SK-N-SH (cell line): ENCODE measurements around the gene NPW. TPM values are rescaled to one million over a fixed set of nuclear protein-coding genes. Genes with fewer than 3 reads are reported as not detected.

ENCODE experiments used
- CTCF ChIA-PET: fragments of 300-600, 350-600 bp; formaldehyde crosslinking; extraction: SDS; loops from one replicate; lab custom pipeline; 2021; lab: Yijun Ruan, JAX
- POLR2A ChIA-PET: fragments of 350-600 bp; sonication (Branson Sonifier 250); formaldehyde crosslinking; extraction: SDS; loops from one replicate; lab custom pipeline; 2020; ENCODE audit warnings: antibody characterized with exemption, inconsistent platforms; lab: Yijun Ruan, JAX
- DNase-seq: peaks from one replicate; pipeline ENCODE4 v3.0.0; 2012
- H2AFZ ChIP-seq: fragments of 200-600 bp; sonication (generic); 2 replicates; pipeline ENCODE4 v1.8.1; 2016; ENCODE audit warnings: antibody characterized with exemption, mild to moderate bottlenecking, low read depth
- H3F3A ChIP-seq: fragments of 200-600 bp; sonication (generic); replicated peaks from 2 replicates; pipeline ENCODE3; 2016; ENCODE audit warnings: antibody characterized with exemption, mild to moderate bottlenecking; ENCODE audit not compliant: insufficient read depth
- H3K27ac ChIP-seq, 2 experiments: fragments of 200-500 bp in 1 of 2; fragments of 200-600 bp in 1 of 2; sonication (Bioruptor generic) in 1 of 2; sonication (generic), shearing (Covaris generic) in 1 of 2; 2 replicates each; pipeline versions ENCODE4 v1.5.1 to v1.6.1; 2014 to 2016; ENCODE audit warnings: low read depth in 2 of 2, inconsistent platforms in 1 of 2, low read length in 1 of 2, mild to moderate bottlenecking in 1 of 2, mixed read lengths in 1 of 2
- H3K27me3 ChIP-seq: fragments of 200-600 bp; sonication (generic), shearing (Covaris generic); 2 replicates; pipeline ENCODE4 v1.6.1; 2016; ENCODE audit warnings: mixed run types; ENCODE audit not compliant: insufficient read depth
- H3K36me3 ChIP-seq, 2 experiments: fragments of 200-500 bp in 1 of 2; fragments of 200-600 bp in 1 of 2; sonication (Bioruptor generic) in 1 of 2; sonication (generic) in 1 of 2; replicated peaks in 1 of 2; 2 replicates each; pipeline versions ENCODE3 to v1.5.1; 2014 to 2016; ENCODE audit warnings: low read length in 1 of 2, mild to moderate bottlenecking in 1 of 2; ENCODE audit not compliant: insufficient read depth in 2 of 2, control insufficient read depth in 1 of 2
- H3K4me1 ChIP-seq, 2 experiments: fragments of 200-500 bp in 1 of 2; fragments of 200-600 bp in 1 of 2; sonication (Bioruptor generic) in 1 of 2; sonication (generic), shearing (Covaris generic) in 1 of 2; 2 replicates each; pipeline versions ENCODE4 v1.5.1 to v1.6.1; 2014 to 2016; ENCODE audit warnings: low read depth in 1 of 2, low read length in 1 of 2, mixed run types in 1 of 2; ENCODE audit not compliant: insufficient read depth in 2 of 2, control insufficient read depth in 1 of 2
- H3K4me2 ChIP-seq: fragments of 200-600 bp; sonication (generic), shearing (Covaris generic); 2 replicates; pipeline ENCODE4 v1.6.1; 2017; ENCODE audit warnings: mixed run types
- H3K4me3 ChIP-seq, 2 experiments: fragments of 200-500 bp in 1 of 2; fragments of 200-600 bp in 1 of 2; sonication (Bioruptor generic) in 1 of 2; sonication (generic), shearing (Covaris generic) in 1 of 2; 2 replicates each; pipeline versions ENCODE4 v1.5.1 to v1.8.1; 2014 to 2016; ENCODE audit warnings: low read depth in 2 of 2, inconsistent platforms in 1 of 2, low read length in 1 of 2, mild to moderate bottlenecking in 1 of 2, mixed read lengths in 1 of 2, moderate library complexity in 1 of 2
- H3K79me2 ChIP-seq: fragments of 200-600 bp; sonication (generic); 2 replicates; pipeline ENCODE4 v1.8.1; 2017; ENCODE audit warnings: mild to moderate bottlenecking; ENCODE audit not compliant: insufficient read depth
- H3K9ac ChIP-seq: fragments of 200-600 bp; sonication (generic); 2 replicates; pipeline ENCODE4 v1.6.1; 2017; ENCODE audit warnings: mixed run types
- H3K9me2 ChIP-seq: fragments of 200-600 bp; sonication (generic); 2 replicates; pipeline ENCODE4 v1.6.1; 2017; ENCODE audit warnings: mixed run types
- H3K9me3 ChIP-seq: fragments of 200-600 bp; sonication (generic); 2 replicates; pipeline ENCODE4 v1.6.1; 2017; ENCODE audit warnings: mixed run types, mild to moderate bottlenecking, moderate library complexity
- H4K20me1 ChIP-seq: fragments of 200-600 bp; sonication (generic); 2 replicates; pipeline ENCODE4 v1.6.1; 2017; ENCODE audit warnings: mild to moderate bottlenecking, mixed run types; ENCODE audit not compliant: insufficient read depth
- EP300 ChIP-seq, 2 experiments: IDR thresholded peaks; 2 replicates each; pipeline versions ENCODE4 v1.4.0 to v1.6.1; 2012; ENCODE audit warnings: borderline replicate concordance in 1 of 2, low read depth in 1 of 2, low read length in 1 of 2
- EZH2phosphoT487 ChIP-seq: fragments of 200-600 bp; sonication (generic); IDR thresholded peaks from 2 replicates; pipeline ENCODE4 v1.6.1; 2017; ENCODE audit warnings: low read depth, mixed run types, mild to moderate bottlenecking, antibody characterized with exemption, moderate library complexity, borderline replicate concordance
- MEF2A ChIP-seq: IDR thresholded peaks from 2 replicates; pipeline ENCODE4 v1.4.0; 2012; ENCODE audit warnings: low read depth, borderline replicate concordance
- MXI1 ChIP-seq: IDR thresholded peaks from 2 replicates; pipeline ENCODE4 v1.6.1; 2012; ENCODE audit warnings: mild to moderate bottlenecking, low read depth, low read length, improper control_type of control experiment
- NFIC ChIP-seq: IDR thresholded peaks from 2 replicates; pipeline ENCODE4 v1.4.0; 2012; ENCODE audit warnings: borderline replicate concordance
- NRF1 ChIP-seq: IDR thresholded peaks from 2 replicates; pipeline ENCODE4 v1.6.1; 2012; ENCODE audit warnings: low read depth, mild to moderate bottlenecking, low read length
- RAD21 ChIP-seq: IDR thresholded peaks from 2 replicates; pipeline ENCODE4 v1.6.1; 2012; ENCODE audit warnings: mild to moderate bottlenecking, low read length
- RFX5 ChIP-seq: IDR thresholded peaks from 2 replicates; pipeline ENCODE4 v1.6.1; 2012; ENCODE audit warnings: mild to moderate bottlenecking, improper control_type of control experiment, low read length
- SIN3A ChIP-seq: IDR thresholded peaks from 2 replicates; pipeline ENCODE4 v1.6.1; 2012; ENCODE audit warnings: low read depth, mild to moderate bottlenecking, low read length, moderate library complexity, borderline replicate concordance
- SMC3 ChIP-seq: IDR thresholded peaks from 2 replicates; pipeline ENCODE4 v1.6.1; 2012; ENCODE audit warnings: low read depth, low read length, improper control_type of control experiment
- TAF1 ChIP-seq: IDR thresholded peaks from 2 replicates; pipeline ENCODE4 v1.6.1; 2012; ENCODE audit warnings: low read depth, mild to moderate bottlenecking, low read length, moderate library complexity, borderline replicate concordance
- TCF12 ChIP-seq: IDR thresholded peaks from 2 replicates; pipeline ENCODE4 v1.4.0; 2012
- TEAD4 ChIP-seq: IDR thresholded peaks from 2 replicates; pipeline ENCODE4 v1.4.0; 2012; ENCODE audit warnings: mild to moderate bottlenecking, borderline replicate concordance; ENCODE audit not compliant: insufficient read depth
- YY1 ChIP-seq: IDR thresholded peaks from 2 replicates; pipeline ENCODE4 v1.4.0; 2012; ENCODE audit warnings: low read depth, mild to moderate bottlenecking
- WGBS: methylation state at CpG from one replicate; pipeline ENCODE4 v1.1.6; 2017; ENCODE audit warnings: low lambda C conversion rate; 5-methylcytosine and 5-hydroxymethylcytosine counted together
- polyA plus RNA-seq, 3 experiments: library from polyadenylated mRNA; depleted of rRNA; stranded (reverse); fragments of >200 nt; gene quantifications; 2 replicates each; pipeline ENCODE4 v1.2.3, GENCODE V29; 2012
- TF ChIP-seq, protein P1 (sequence below): fragments of 150-350 bp; IDR thresholded peaks from 2 replicates; pipeline ENCODE4 v1.6.1; 2017; ENCODE audit warnings: antibody characterized with exemption, low read length, low read depth, borderline replicate concordance
- TF ChIP-seq, protein P2 (sequence below): fragments of 150-350 bp; IDR thresholded peaks from 2 replicates; pipeline ENCODE4 v1.6.1; 2016; ENCODE audit warnings: mild to moderate bottlenecking, low read depth, low read length
- TF ChIP-seq, protein P3 (sequence below): IDR thresholded peaks from 2 replicates; pipeline ENCODE4; 2012

NPW gene
- polyA plus RNA-seq, 1 of the 3 experiments (the other 2 are of a cell fraction) = 1.1 TPM

DNA sequence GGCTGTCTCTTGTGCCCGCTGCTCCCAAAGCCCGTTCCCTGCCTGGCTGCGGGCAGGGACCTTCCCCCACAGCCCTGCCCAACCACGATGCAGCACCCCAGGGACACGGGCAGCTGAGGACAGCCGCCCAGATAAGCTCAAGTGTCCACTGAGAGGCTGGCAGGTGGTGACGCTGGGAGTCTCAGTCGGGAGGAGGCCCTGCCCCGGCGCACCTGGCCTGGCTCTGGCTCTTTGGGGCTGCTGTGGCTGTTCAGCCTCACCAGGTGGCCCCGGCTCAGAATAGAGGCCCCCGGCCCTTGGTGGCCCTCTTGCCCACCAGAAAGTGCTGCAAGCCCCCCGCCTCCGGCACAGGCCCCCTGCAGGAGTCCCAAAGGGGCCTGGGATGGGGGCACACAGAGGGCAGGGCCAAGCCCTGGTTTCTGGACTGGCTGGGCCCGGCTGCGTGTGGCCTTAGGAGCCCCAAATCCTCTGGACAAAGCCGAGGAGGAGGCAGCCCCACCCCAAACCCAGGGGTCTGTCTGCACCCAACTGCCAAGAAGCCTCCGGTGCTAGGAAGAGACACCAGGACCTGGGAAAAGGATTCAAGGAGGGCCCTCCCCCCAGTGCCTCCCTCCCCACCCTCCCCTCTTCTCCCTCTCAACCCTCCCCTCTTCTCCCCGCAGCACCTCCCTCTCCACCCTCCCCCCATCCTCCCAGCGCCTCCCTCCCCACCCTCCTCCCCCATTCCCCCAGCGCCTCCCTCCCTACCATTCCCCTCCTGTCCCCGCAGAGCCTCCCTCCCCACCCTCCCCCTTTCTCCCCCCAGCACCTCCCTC, 22.8 kb downstream of the NPW start:
- Histone ChIP-seq H3K27me3 (no peaks in the 10 kb centered on the region), H2AFZ (no peak overlapping the region), H3K4me3 (no peak overlapping the region), H3K79me2 (peaks cover 13% of the 10 kb centered on the region), H3K27ac (peak overlapping the region in 1 of 2 experiments; percentile 58; a peak in 1 of 4 replicates), H3K4me2 (no peak overlapping the region), H3F3A (peaks cover 3% of the 10 kb centered on the region), H3K4me1 (peaks cover 4 to 57% of the 10 kb centered on the region in 2 experiments; a peak in 2 of 4 replicates), H3K9ac (no peak overlapping the region), H4K20me1 (no peaks in the 10 kb centered on the region), H3K36me3 (peaks cover 0 to 9% of the 10 kb centered on the region in 2 experiments), H3K9me2 (no peaks in the 10 kb centered on the region), H3K9me3 (no peaks in the 10 kb centered on the region)
- WGBS = 84% methylated on average over 9 of the region's 22 CpGs
- POLR2A ChIA-PET = no interaction called here
- TF ChIP-seq SMC3 (no peak), MEF2A (no peak), NRF1 (no peak), YY1 (no peak), TAF1 (no peak), MXI1 (no peak), TEAD4 (no peak), TCF12 (no peak)
- TF ChIP-seq, protein P1, sequence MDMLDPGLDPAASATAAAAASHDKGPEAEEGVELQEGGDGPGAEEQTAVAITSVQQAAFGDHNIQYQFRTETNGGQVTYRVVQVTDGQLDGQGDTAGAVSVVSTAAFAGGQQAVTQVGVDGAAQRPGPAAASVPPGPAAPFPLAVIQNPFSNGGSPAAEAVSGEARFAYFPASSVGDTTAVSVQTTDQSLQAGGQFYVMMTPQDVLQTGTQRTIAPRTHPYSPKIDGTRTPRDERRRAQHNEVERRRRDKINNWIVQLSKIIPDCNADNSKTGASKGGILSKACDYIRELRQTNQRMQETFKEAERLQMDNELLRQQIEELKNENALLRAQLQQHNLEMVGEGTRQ = no peak
- CTCF ChIA-PET = interaction anchor here (0.6 kb wide), 1 partner anchor 118 kb away, joined by 3 read pairs; no protein-coding TSS in a partner anchor
- DNase-seq = no peak

DNA sequence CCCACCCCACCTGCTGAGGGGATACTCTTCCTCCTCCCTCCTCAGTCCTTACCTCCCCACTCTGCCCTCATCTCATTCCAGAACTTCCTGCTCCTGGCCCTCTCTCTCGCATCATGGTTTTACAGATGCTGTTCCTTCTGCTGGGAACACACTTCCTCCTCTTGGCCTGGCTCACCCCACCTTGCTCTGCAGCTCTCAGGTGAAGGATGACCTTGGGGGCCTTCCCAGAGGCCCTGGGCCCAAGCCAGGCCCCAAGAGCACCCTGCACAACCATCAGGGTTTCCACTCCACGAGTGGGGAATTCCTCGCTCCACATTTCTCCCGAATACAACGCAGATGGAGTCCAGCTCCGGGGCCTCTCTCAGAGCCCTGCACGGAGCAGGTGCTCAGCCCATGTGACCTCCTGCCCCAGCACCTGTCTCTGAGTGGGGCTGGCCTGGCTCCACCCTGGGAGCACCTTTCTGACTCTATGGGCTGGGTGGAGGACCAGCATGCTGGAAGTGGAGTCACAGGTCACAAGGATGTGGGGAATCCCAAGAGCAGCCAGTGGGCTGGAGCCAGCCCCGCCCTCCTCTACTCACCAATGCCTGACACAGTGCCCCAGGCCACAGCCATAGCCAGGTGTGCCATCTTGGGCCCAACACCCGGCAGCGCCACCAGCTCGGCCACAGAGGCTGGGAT, 23.5 kb downstream of the NPW start:
- Histone ChIP-seq H4K20me1 (no peaks in the 10 kb centered on the region), H3K4me3 (no peak overlapping the region), H3F3A (peaks cover 3% of the 10 kb centered on the region), H3K4me1 (peaks cover 4 to 50% of the 10 kb centered on the region in 2 experiments; a peak in 2 of 4 replicates), H3K27me3 (no peaks in the 10 kb centered on the region), H3K9me3 (no peaks in the 10 kb centered on the region), H3K9ac (no peak overlapping the region), H3K27ac (peak overlapping the region in 1 of 2 experiments; percentile 4; a peak in 1 of 4 replicates), H3K9me2 (no peaks in the 10 kb centered on the region), H3K36me3 (peaks cover 0 to 9% of the 10 kb centered on the region in 2 experiments), H3K79me2 (peaks cover 16% of the 10 kb centered on the region), H3K4me2 (no peak overlapping the region), H2AFZ (no peak overlapping the region)
- ChIA-PET CTCF (interaction anchor here (0.6 to 1.4 kb wide), 3 partner anchors 8 to 97 kb away, joined by 3 to 4 read pairs (median 3); no protein-coding TSS in a partner anchor), POLR2A (no interaction called here)
- TF ChIP-seq, protein P2, sequence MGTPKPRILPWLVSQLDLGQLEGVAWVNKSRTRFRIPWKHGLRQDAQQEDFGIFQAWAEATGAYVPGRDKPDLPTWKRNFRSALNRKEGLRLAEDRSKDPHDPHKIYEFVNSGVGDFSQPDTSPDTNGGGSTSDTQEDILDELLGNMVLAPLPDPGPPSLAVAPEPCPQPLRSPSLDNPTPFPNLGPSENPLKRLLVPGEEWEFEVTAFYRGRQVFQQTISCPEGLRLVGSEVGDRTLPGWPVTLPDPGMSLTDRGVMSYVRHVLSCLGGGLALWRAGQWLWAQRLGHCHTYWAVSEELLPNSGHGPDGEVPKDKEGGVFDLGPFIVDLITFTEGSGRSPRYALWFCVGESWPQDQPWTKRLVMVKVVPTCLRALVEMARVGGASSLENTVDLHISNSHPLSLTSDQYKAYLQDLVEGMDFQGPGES = no peak
- TF ChIP-seq RFX5 (no peak), EZH2phosphoT487 (no peak), RAD21 (no peak), SIN3A (no peak), EP300 (IDR thresholded peaks at IDR 0.05; ENCODE audit: borderline replicate concordance in 1 of 2, low read depth in 1 of 2, low read length in 1 of 2) (no peak), NFIC (no peak), TEAD4 (no peak)
- TF ChIP-seq, protein P3, sequence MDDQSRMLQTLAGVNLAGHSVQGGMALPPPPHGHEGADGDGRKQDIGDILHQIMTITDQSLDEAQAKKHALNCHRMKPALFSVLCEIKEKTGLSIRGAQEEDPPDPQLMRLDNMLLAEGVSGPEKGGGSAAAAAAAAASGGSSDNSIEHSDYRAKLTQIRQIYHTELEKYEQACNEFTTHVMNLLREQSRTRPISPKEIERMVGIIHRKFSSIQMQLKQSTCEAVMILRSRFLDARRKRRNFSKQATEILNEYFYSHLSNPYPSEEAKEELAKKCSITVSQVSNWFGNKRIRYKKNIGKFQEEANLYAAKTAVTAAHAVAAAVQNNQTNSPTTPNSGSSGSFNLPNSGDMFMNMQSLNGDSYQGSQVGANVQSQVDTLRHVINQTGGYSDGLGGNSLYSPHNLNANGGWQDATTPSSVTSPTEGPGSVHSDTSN = no peak
- DNase-seq = no peak
- WGBS = 91% methylated on average over 7 of the region's 11 CpGs
